GM12878 (cell line): Measurements from ENCODE around the gene STX8. TPM values are rescaled to one million over a fixed set of nuclear protein-coding genes. Genes with fewer than 3 reads are reported as not detected.

Experiments
- ATAC-seq: fragments of 200-7000 bp; cut with Tn5 transposase; 3 replicates; pipeline ENCODE4 v1.9.1; 2020; ENCODE audit warnings: mild to moderate bottlenecking, moderate library complexity
- BruUV-seq: library from RNA; stranded (reverse); fragments of 400-500 nt; replicated peaks from 2 replicates; lab custom pipeline; 2021; lab: Mats Ljungman, UMichigan
- CTCF ChIA-PET: fragments of 300-600 bp; sonication (Branson Sonifier 250); formaldehyde crosslinking; extraction: SDS; loops from one replicate; lab custom pipeline; 2021; ENCODE audit warnings: inconsistent platforms; lab: Yijun Ruan, JAX
- POLR2A ChIA-PET: fragments of 350-600 bp; formaldehyde crosslinking; extraction: SDS; loops from one replicate; lab custom pipeline; 2021; ENCODE audit warnings: inconsistent platforms; lab: Charles Lee
- RAD21 ChIA-PET: fragments of 300-600 bp; sonication (Branson Sonifier 250); formaldehyde crosslinking; loops from one replicate; lab custom pipeline; 2023; ENCODE audit warnings: antibody characterized with exemption; ENCODE audit not compliant: unreplicated experiment; lab: Charles Lee
- SMC1A ChIA-PET: fragments of 300-600 bp; sonication (Branson Sonifier 250); formaldehyde crosslinking; loops from one replicate; lab custom pipeline; 2023; ENCODE audit not compliant: unreplicated experiment, uncharacterized antibody; lab: Charles Lee
- DNase-seq: peaks from one replicate; pipeline ENCODE4 v3.0.0-alpha.2; 2011; ENCODE audit warnings: low read depth, low spot score
- FAIRE-seq: peaks from 3 replicates; lab custom pipeline; 2011; peaks lifted over from hg19 to GRCh38; lab: Jason Lieb, UNC
- H2AFZ ChIP-seq: 2 replicates; pipeline ENCODE4 v1.6.0; 2011; ENCODE audit warnings: low read depth, low read length, control low read depth; ENCODE audit not compliant: control insufficient read depth
- H3K27ac ChIP-seq: 2 replicates; pipeline ENCODE4 v1.5.1; 2011; ENCODE audit warnings: control low read depth; ENCODE audit not compliant: control insufficient read depth, insufficient read depth
- H3K27me3 ChIP-seq, 2 experiments: replicated peaks in 1 of 2; 2 replicates each; pipeline versions ENCODE4 v1.6.0 to v1.6.1; 2011; ENCODE audit warnings: low read length in 1 of 2; ENCODE audit not compliant: control insufficient read depth in 2 of 2, insufficient read depth in 2 of 2
- H3K36me3 ChIP-seq, 2 experiments: 2 replicates each; pipeline ENCODE4 v1.5.1; 2011; ENCODE audit warnings: low read length in 1 of 2; ENCODE audit not compliant: control insufficient read depth in 2 of 2, insufficient read depth in 2 of 2
- H3K4me1 ChIP-seq: 2 replicates; pipeline ENCODE4 v1.6.1; 2011; ENCODE audit warnings: mild to moderate bottlenecking, low read length, moderate library complexity, mixed read lengths; ENCODE audit not compliant: control insufficient read depth, insufficient read depth
- H3K4me2 ChIP-seq: 2 replicates; pipeline ENCODE4 v1.6.0; 2011; ENCODE audit warnings: control low read depth; ENCODE audit not compliant: control insufficient read depth, insufficient read depth
- H3K4me3 ChIP-seq: fragments of 200-600 bp; sonication (generic); 2 replicates; pipeline ENCODE4 v1.5.1; 2016
- H3K79me2 ChIP-seq: 2 replicates; pipeline ENCODE4 v1.6.0; 2011; ENCODE audit warnings: low read length; ENCODE audit not compliant: control insufficient read depth, insufficient read depth
- H3K9ac ChIP-seq: 2 replicates; pipeline ENCODE4 v1.8.0; 2011; ENCODE audit warnings: low read length, control low read depth, mixed read lengths; ENCODE audit not compliant: control insufficient read depth, insufficient read depth
- H3K9me3 ChIP-seq: replicated peaks from 3 replicates; pipeline ENCODE4 v1.5.1; 2011; ENCODE audit warnings: mild to moderate bottlenecking, low read length; ENCODE audit not compliant: control insufficient read depth, insufficient read depth
- H4K20me1 ChIP-seq: 2 replicates; pipeline ENCODE4 v1.6.0; 2011; ENCODE audit not compliant: control insufficient read depth, insufficient read depth
- ATF7 ChIP-seq: fragments of 450-650 bp; IDR thresholded peaks from 2 replicates; pipeline ENCODE4 v1.6.1; 2016; ENCODE audit warnings: low read depth, mild to moderate bottlenecking
- ELK1 ChIP-seq: IDR thresholded peaks from 2 replicates; pipeline ENCODE4 v1.6.1; 2012; ENCODE audit warnings: low read depth, low read length, improper control_type of control experiment
- FOXK2 ChIP-seq: fragments of 450-650 bp; IDR thresholded peaks from 2 replicates; pipeline ENCODE4 v1.6.1; 2017; ENCODE audit warnings: mild to moderate bottlenecking, moderate library complexity
- MYB ChIP-seq: fragments of 150-350 bp; IDR thresholded peaks from 2 replicates; pipeline ENCODE4 v1.6.1; 2014; ENCODE audit warnings: mild to moderate bottlenecking, low read depth, low read length, borderline replicate concordance
- POLR2A ChIP-seq: IDR thresholded peaks from 2 replicates; pipeline ENCODE4 v1.6.1; 2011; ENCODE audit warnings: low read depth, mild to moderate bottlenecking, low read length
- STAT3 ChIP-seq: IDR thresholded peaks from 2 replicates; pipeline ENCODE4 v1.6.1; 2011; ENCODE audit warnings: low read depth, low read length, improper control_type of control experiment
- USF2 ChIP-seq: IDR thresholded peaks from 2 replicates; pipeline ENCODE4 v1.6.1; 2011; ENCODE audit warnings: low read depth, low read length, improper control_type of control experiment, borderline replicate concordance
- ZNF687 ChIP-seq: fragments of 450-650 bp; IDR thresholded peaks from 2 replicates; pipeline ENCODE4 v1.6.1; 2017; ENCODE audit warnings: mild to moderate bottlenecking, moderate library complexity
- WGBS: methylation state at CpG from one replicate; pipeline ENCODE4 v1.1.6; 2016; ENCODE audit warnings: low lambda C conversion rate; ENCODE audit not compliant: insufficient replicate concordance, insufficient coverage; ENCODE audit errors: missing lambda C conversion rate; 5-methylcytosine and 5-hydroxymethylcytosine counted together
- in situ Hi-C: fragments of 300-500 bp; cut with MboI; formaldehyde crosslinking; loops from 9 replicates; pipeline ENCODE4 v1.14.3; 2018; ENCODE audit warnings: mixed read lengths
- intact Hi-C: fragments of 100-400 bp; cut with micrococcal nuclease; formaldehyde crosslinking; loops from one replicate; pipeline ENCODE4 v1.14.2; 2022; ENCODE audit not compliant: unreplicated experiment
- polyA plus RNA-seq, 11 experiments: library from polyadenylated mRNA; depleted of rRNA in 4 of 11; unstranded in 6 of 11; stranded (reverse) in 5 of 11; fragments of >200 nt; fragmentation: Nextera tagmentation in 4 of 11; fragmentation: Illumina TruSeq in 1 of 11; extraction: Ambion mirVana in 4 of 11; extraction: Trizol in 1 of 11; gene quantifications; 1 replicate in 1 of 11; 2 replicates in 10 of 11; pipeline versions ENCODE4 v1.2.1 to v1.2.3, GENCODE V29; 2011 to 2016; ENCODE audit warnings: inconsistent platforms in 2 of 11, missing spikeins in 2 of 11, low read depth in 1 of 11
- total RNA-seq, 4 experiments: library from RNA; depleted of rRNA in 3 of 4; stranded (reverse); fragments of >200 nt in 3 of 4; fragmentation: Illumina TruSeq in 1 of 4; extraction: Trizol in 1 of 4; gene quantifications; 2 replicates each; pipeline versions ENCODE4 v1.2.1 to v1.2.3, GENCODE V29; 2013 to 2021

Gene STX8
- total and polyA plus RNA-seq, 10 of the 15 experiments (the other 5 are each of a cell fraction or from before 2014, with no cell fraction given): 47.9 to 151 (median 72.9) TPM

- TF ChIP-seq ELK1: no peak
- TF ChIP-seq USF2: no peak
- TF ChIP-seq FOXK2: no peak
- RAD21 ChIA-PET: interaction anchor here (0.6 kb wide), 1 partner anchor 246 kb away, joined by 3 read pairs; no protein-coding TSS in a partner anchor
- intact Hi-C loops: no loop called here
- ATAC-seq: no peak
- in situ Hi-C loops: no loop called here
- WGBS: 59% methylated on average over 16 of the region's 16 CpGs
- H2AFZ ChIP-seq: no peak overlapping the region
- H3K79me2 ChIP-seq: no peaks in the 10 kb centered on the region
- H4K20me1 ChIP-seq: no peaks in the 10 kb centered on the region
- no peak overlapping the region for H3K27ac ChIP-seq
- no peak overlapping the region for H3K9ac ChIP-seq
- BruUV-seq: no TSS peak
- no peaks in the 10 kb centered on the region for H3K36me3 ChIP-seq
- H3K4me3 ChIP-seq: no peak overlapping the region
- FAIRE-seq: no peak
- H3K4me1 ChIP-seq: peaks cover 8% of the 10 kb centered on the region; the same call in 1 of the 2 replicates
- POLR2A ChIA-PET: no interaction called here
- SMC1A ChIA-PET: no interaction called here
- H3K9me3 ChIP-seq: no peaks in the 10 kb centered on the region
- CTCF ChIA-PET: interaction anchor here (0.6 kb wide), 1 partner anchor 829 kb away, joined by 3 read pairs; no protein-coding TSS in a partner anchor
- DNase-seq: no peak
- H3K4me2 ChIP-seq: no peak overlapping the region
- H3K27me3 ChIP-seq: no peaks in the 10 kb centered on the region
Observed at GRCh38 chr17:9241774-9242496, 333.7 kb downstream of the STX8 start.

- H3K27me3 ChIP-seq: no peaks in the 10 kb centered on the region
- H3K9ac ChIP-seq: no peak overlapping the region
- no peak for FAIRE-seq
- POLR2A ChIA-PET: no interaction called here
- no peak overlapping the region for H2AFZ ChIP-seq
- intact Hi-C loops (no loop called here), in situ Hi-C loops (no loop called here)
- no peak for DNase-seq
- no peaks in the 10 kb centered on the region for H3K9me3 ChIP-seq
- ATAC-seq: no peak
- no peak overlapping the region for H3K4me3 ChIP-seq
- TF ChIP-seq STAT3: no peak
- 0 out of 2 replicates have a peak, but pooled peaks have one; percentile 34 for TF ChIP-seq POLR2A
- no peak for TF ChIP-seq ATF7
- no peak for TF ChIP-seq MYB
- no peak for TF ChIP-seq ZNF687
- TF ChIP-seq, all 136 proteins: peak for 1
- no peak overlapping the region for H3K27ac ChIP-seq
- peaks cover 8% of the 10 kb centered on the region; the same call in 1 of the 2 replicates for H3K4me1 ChIP-seq
- H3K79me2 ChIP-seq: no peaks in the 10 kb centered on the region
- H4K20me1 ChIP-seq: no peaks in the 10 kb centered on the region
- WGBS: 54% methylated on average over 10 of the region's 10 CpGs
- ChIA-PET RAD21 (interaction anchor here (0.6 kb wide), 1 partner anchor 246 kb away, joined by 3 read pairs; no protein-coding TSS in a partner anchor), CTCF (no interaction called here), SMC1A (no interaction called here)
- BruUV-seq: no TSS peak
- no peaks in the 10 kb centered on the region for H3K36me3 ChIP-seq
- H3K4me2 ChIP-seq: no peak overlapping the region
Observed at GRCh38 chr17:9241371-9241712, 334.3 kb downstream of the STX8 start.
